ENCODE data around the gene NFATC2. TPM values are rescaled to one million over a fixed set of nuclear protein-coding genes. Genes with fewer than 3 reads are reported as not detected.

The NFATC2 gene
- total RNA-seq, 4 donors from 2014 or later: 5.3 to 22.5 (median 11.5) TPM

DNA sequence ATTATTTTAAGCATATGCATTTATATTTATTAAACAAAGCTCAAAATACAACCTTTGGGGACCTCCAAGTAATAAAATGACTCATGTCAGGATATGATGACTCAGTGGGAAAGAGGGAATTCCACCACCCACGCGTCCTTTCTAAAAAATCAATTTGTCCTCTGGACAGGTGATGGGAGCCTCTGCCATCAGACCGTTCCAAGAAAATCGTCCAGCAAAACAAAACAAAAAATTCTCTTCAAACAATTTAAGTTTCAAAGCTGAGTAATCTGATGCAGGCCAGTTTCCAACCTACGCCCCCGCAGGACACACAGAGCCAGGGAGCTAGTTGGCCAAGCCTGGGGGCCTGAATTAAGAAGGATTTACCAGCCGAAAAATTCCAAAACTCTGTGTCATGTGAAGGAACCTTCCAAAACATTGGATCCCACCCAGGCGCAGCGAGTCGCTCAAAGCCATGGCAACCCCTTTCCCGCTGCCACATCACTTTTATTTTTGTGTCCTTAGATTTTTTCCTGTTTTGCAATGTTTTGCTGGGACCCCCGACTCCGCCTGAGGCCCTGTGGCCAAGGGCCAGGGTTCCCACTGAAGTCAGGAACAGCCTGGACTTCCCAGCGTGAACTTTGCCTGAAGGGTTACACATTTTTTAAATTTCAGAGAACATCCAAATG, 95.3 kb downstream of the NFATC2 start:
- in situ Hi-C loops (cut with MboI; ENCODE audit: low pct_ligation_motif_present in 1 of 4, low pct_unique_long_range_greater_than_20kb in 1 of 4, low sequenced_read_pairs in 3 of 4): no loop called here
- Histone ChIP-seq H3K27ac (peak overlapping the region; percentile 33 to 59 (median 52)), H3K27me3 (no peaks in the 10 kb centered on the region), H3K9me3 (no peaks in the 10 kb centered on the region), H3K4me3 (no peak overlapping the region), H3K4me1 (peaks cover 0 to 42% (median 14%) of the 10 kb centered on the region in 4 donors), H3K36me3 (no peaks in the 10 kb centered on the region)
- TF ChIP-seq EP300 (IDR thresholded peaks at IDR 0.05; ENCODE audit: low read depth): no peak
- TF ChIP-seq POLR2AphosphoS5 (IDR thresholded peaks at IDR 0.05): peak in 2 of 3 donors; percentile 7 to 39
- TF ChIP-seq, protein P1, sequence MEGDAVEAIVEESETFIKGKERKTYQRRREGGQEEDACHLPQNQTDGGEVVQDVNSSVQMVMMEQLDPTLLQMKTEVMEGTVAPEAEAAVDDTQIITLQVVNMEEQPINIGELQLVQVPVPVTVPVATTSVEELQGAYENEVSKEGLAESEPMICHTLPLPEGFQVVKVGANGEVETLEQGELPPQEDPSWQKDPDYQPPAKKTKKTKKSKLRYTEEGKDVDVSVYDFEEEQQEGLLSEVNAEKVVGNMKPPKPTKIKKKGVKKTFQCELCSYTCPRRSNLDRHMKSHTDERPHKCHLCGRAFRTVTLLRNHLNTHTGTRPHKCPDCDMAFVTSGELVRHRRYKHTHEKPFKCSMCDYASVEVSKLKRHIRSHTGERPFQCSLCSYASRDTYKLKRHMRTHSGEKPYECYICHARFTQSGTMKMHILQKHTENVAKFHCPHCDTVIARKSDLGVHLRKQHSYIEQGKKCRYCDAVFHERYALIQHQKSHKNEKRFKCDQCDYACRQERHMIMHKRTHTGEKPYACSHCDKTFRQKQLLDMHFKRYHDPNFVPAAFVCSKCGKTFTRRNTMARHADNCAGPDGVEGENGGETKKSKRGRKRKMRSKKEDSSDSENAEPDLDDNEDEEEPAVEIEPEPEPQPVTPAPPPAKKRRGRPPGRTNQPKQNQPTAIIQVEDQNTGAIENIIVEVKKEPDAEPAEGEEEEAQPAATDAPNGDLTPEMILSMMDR (IDR thresholded peaks at IDR 0.05): no peak
- TF ChIP-seq POLR2A (IDR thresholded peaks at IDR 0.05): no peak
- intact Hi-C loops (cut with DNase I; ENCODE audit: low total_unique reads): loop anchor here (10.0 kb wide), 1 partner anchor 118 kb away; no protein-coding TSS in a partner anchor
- peak; percentile 44 for DNase-seq
- WGBS, 2 donors (ENCODE audit: low coverage in 1 of 2): 48 to 64% methylated on average over 10 to 14 of the region's 14 CpGs

DNA sequence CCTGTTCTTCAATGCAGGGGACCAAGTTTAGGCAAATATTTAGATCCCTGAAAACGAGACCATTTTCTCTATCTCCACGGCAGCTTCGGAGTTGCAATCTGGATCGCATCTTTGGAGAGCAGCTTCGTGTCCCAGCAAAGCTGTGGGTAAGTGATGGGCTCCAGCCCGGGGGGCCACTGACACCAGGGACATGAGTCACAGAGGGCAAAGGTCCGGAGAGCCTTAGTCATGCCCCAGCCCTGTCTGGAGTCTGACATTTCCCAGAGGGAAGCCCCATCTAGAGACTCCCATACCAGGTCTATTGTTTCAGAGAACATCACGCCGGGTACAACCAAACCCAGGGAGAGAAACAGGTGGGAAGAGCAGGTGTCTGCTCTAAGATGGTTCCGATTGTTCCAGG, 95.9 kb downstream of the NFATC2 start:
- no peaks in the 10 kb centered on the region for H3K27me3 ChIP-seq
- in situ Hi-C loops (cut with MboI; ENCODE audit: low pct_ligation_motif_present in 1 of 4, low pct_unique_long_range_greater_than_20kb in 1 of 4, low sequenced_read_pairs in 3 of 4): no loop called here
- intact Hi-C loops (cut with DNase I; ENCODE audit: low total_unique reads): loop anchor here (10.0 kb wide), 1 partner anchor 118 kb away; no protein-coding TSS in a partner anchor
- peak overlapping the region; percentile 33 to 59 (median 52) for H3K27ac ChIP-seq
- H3K36me3 ChIP-seq: no peaks in the 10 kb centered on the region
- H3K4me1 ChIP-seq: peaks cover 0 to 42% (median 14%) of the 10 kb centered on the region in 4 donors
- no peak overlapping the region for H3K4me3 ChIP-seq
- TF ChIP-seq EP300 (IDR thresholded peaks at IDR 0.05; ENCODE audit: low read depth) (no peak), POLR2AphosphoS5 (IDR thresholded peaks at IDR 0.05) (no peak), POLR2A (IDR thresholded peaks at IDR 0.05) (no peak)
- TF ChIP-seq, protein P1 (IDR thresholded peaks at IDR 0.05): no peak
- peak; percentile 36 for DNase-seq
- WGBS, 2 donors (ENCODE audit: low coverage in 1 of 2): 61 to 71% methylated on average over 6 to 10 of the region's 10 CpGs
- no peaks in the 10 kb centered on the region for H3K9me3 ChIP-seq

GRCh38 chr20:51446230-51446629, 96.3 kb downstream of the NFATC2 start:
- DNase-seq: no peak
- Histone ChIP-seq H3K4me3 (no peak overlapping the region), H3K4me1 (peaks cover 0 to 42% (median 14%) of the 10 kb centered on the region in 4 donors), H3K9me3 (no peaks in the 10 kb centered on the region), H3K27me3 (no peaks in the 10 kb centered on the region), H3K36me3 (no peaks in the 10 kb centered on the region), H3K27ac (peak overlapping the region; percentile 33 to 59 (median 52))
- TF ChIP-seq EP300 (IDR thresholded peaks at IDR 0.05; ENCODE audit: low read depth) (no peak), POLR2A (IDR thresholded peaks at IDR 0.05) (no peak), POLR2AphosphoS5 (IDR thresholded peaks at IDR 0.05) (no peak)
- TF ChIP-seq, protein P1 (IDR thresholded peaks at IDR 0.05): no peak
- intact Hi-C loops (cut with DNase I; ENCODE audit: low total_unique reads) (loop anchor here (10.0 kb wide), 1 partner anchor 119 kb away; no protein-coding TSS in a partner anchor), in situ Hi-C loops (cut with MboI; ENCODE audit: low pct_ligation_motif_present in 1 of 4, low pct_unique_long_range_greater_than_20kb in 1 of 4, low sequenced_read_pairs in 3 of 4) (no loop called here)
- 85% methylated on average over 2 of the region's 2 CpGs; no CpG with 5 or more reads in 1 of the 2 donors for WGBS, 2 donors (ENCODE audit: low coverage in 1 of 2)

DNA sequence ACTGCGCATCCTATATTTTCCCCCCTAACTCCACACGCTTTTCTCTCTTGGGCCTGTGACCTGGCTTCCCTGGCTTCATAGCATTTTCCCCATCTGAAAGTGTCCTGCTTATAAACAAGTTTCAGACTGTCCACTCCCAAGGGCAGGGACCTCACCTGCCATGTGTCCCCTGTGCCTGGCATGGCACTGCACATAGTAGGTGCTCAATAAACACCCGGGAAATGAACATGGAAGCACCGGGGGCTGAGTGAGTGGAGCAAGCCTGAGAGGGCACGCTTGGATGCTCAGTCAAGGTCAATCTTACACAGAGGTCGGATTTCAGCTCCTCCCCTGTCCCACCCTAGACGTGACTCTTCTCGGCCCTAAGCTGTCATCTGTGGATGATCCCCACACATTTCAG, 96.9 kb downstream of the NFATC2 start:
- 84 to 95% methylated on average over 3 to 8 of the region's 8 CpGs for WGBS, 2 donors (ENCODE audit: low coverage in 1 of 2)
- Histone ChIP-seq H3K4me3 (no peak overlapping the region), H3K9me3 (no peaks in the 10 kb centered on the region), H3K4me1 (peaks cover 0 to 42% (median 14%) of the 10 kb centered on the region in 4 donors), H3K27ac (peak overlapping the region in 3 of 4 donors; percentile 46 to 59 (median 57)), H3K36me3 (no peaks in the 10 kb centered on the region), H3K27me3 (no peaks in the 10 kb centered on the region)
- in situ Hi-C loops (cut with MboI; ENCODE audit: low pct_ligation_motif_present in 1 of 4, low pct_unique_long_range_greater_than_20kb in 1 of 4, low sequenced_read_pairs in 3 of 4) (no loop called here), intact Hi-C loops (cut with DNase I; ENCODE audit: low total_unique reads) (loop anchor here (10.0 kb wide), 1 partner anchor 119 kb away; no protein-coding TSS in a partner anchor)
- TF ChIP-seq EP300 (IDR thresholded peaks at IDR 0.05; ENCODE audit: low read depth): no peak
- TF ChIP-seq, protein P1 (IDR thresholded peaks at IDR 0.05): no peak
- no peak for TF ChIP-seq POLR2A (IDR thresholded peaks at IDR 0.05)
- no peak for TF ChIP-seq POLR2AphosphoS5 (IDR thresholded peaks at IDR 0.05)
- DNase-seq: no peak
